GM19324 (cell line): ENCODE data around the gene MED13L.
A peak's percentile ranks its signal among the peaks of the same experiment; 100 is the strongest.

ENCODE experiments used
- ATAC-seq: cut with Tn5 transposase; IDR thresholded peaks from one replicate; pipeline ENCODE4 v1.9.1; 2021; ENCODE audit warnings: mild to moderate bottlenecking, moderate library complexity; ENCODE audit not compliant: unreplicated experiment, low FRiP score

The MED13L gene

GRCh38 chr12:115936997-115937916 is 340.2 kb downstream of the MED13L start:
- no peak for ATAC-seq

DNA sequence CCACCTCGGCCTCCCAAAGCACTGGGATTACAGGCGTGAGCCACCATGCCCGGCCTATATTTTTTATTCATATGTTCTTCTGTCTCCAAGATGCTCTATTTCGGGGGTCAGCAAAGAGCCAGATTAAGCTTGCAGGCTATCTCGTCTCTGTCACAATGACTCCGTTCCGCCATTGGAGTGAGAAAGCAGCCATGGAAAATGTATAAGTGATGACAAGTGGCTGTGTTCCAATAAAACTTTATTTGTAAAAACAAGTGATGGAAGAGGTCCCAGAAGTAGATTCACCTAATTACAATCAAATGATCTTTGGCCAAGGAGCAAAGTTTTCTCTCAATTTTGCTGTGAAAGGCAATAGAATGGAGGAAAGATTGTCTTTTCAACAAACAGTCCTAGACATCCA is 342.6 kb downstream of the MED13L start:
- no peak for ATAC-seq

DNA sequence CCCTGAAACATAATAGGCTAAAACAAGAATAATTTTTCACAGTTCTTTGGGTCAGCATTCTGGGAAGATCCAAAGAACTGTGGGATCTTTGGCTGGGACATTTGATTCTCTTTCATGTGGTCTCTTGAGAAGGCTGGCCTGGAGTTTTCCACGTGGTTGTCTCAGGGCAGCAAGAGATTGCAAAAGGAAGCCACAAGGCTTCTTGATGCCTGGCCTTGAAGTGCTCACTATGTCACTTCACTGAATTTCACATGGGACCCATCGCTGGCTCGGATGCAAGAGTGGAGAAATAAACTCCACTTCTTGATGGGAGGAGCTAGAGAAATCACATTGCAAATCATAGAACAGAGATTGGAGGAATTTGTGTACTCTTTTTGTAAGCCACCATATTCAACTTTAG is 343.4 kb downstream of the MED13L start:
- ATAC-seq = no peak

DNA sequence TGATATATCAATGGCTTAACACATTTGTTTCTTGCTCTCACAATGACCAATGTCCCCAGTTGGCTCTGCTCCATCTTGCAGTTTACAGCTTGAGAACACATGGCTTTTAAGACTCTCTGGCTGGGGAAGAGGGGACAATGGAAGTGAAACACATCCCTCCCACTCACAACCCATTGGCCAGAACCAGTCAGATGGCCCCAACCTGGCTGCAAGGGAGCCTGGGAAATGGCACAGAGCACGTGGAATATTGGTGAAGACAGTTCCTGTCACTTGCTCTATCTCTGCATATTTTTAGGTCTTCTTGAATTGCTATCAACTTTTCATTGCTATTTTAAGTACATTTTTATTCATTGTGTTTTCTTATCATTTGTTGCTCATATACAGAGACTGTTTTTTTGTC is 345.4 kb downstream of the MED13L start:
- no peak for ATAC-seq

DNA sequence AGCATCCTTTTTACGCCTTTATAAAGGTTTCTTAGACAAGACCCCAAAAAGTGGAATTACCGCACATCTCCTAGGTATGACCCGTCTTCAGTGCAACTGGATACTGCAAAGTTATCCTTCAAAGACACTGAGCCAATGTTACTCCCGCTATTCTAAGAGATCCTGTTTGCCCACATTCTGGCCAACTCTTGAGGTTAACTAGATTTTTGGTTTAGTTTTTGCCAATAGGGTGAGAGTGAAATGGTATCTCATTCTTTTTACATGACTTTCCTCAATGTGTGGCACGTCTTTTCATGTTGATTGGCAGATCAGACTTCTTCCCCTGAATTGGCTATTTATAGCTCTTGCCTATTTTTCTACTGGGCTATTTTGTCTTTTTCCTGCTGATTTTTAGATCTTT is 347.2 kb downstream of the MED13L start:
- no peak for ATAC-seq

DNA sequence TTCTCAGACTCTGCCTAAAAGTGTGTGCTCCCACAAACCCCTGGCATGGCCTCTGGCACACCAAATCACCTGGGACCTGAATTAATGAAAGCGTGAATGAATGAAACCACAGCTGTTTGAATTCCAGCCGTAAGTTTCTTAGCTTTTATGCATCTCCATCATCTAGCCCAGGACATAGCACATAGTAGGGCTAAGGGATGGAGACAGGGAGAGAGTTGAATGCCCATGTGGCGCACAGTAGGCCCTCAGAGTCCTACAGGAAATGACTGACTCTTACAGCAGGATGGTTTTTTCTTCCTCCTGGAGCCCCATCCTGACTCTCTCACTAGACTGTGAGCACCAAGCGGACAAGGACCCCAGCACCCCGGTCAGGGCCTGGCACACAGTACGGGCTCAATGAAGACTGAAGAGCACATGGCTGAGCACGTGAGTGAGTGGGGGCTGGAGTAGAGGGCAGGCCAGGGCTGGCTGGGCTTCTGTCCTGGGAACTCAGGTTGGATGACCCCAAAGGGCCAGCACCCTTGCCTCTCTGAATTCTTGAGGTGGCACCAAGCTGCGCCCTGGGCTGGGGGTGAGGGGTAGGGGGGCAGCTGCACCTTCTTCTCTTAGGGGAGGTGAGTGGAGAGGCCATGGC is 351.3 kb downstream of the MED13L start:
- no peak for ATAC-seq

DNA sequence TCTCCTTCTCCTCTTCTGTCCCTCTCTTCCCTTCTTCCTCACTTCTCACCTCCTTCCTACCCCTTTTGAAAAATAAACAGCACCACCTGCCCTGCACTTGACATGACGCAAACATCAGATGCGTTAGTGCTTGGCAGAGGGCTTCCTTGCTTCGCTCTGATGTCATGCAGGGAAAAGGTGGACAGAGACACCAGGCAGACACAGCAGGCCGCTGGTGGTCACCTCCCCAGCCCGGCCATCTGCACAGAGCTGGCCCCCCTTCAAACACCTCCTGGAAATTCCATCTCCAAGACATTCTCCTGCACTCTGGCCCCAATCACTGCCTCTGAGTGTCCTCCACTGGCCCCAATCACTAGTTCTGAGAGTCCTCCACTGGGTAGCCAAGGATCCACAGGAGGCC is 353.6 kb downstream of the MED13L start:
- no peak for ATAC-seq

- ATAC-seq = no peak
Measured at GRCh38 chr12:115922952-115923564, 354.4 kb downstream of the MED13L start.

DNA sequence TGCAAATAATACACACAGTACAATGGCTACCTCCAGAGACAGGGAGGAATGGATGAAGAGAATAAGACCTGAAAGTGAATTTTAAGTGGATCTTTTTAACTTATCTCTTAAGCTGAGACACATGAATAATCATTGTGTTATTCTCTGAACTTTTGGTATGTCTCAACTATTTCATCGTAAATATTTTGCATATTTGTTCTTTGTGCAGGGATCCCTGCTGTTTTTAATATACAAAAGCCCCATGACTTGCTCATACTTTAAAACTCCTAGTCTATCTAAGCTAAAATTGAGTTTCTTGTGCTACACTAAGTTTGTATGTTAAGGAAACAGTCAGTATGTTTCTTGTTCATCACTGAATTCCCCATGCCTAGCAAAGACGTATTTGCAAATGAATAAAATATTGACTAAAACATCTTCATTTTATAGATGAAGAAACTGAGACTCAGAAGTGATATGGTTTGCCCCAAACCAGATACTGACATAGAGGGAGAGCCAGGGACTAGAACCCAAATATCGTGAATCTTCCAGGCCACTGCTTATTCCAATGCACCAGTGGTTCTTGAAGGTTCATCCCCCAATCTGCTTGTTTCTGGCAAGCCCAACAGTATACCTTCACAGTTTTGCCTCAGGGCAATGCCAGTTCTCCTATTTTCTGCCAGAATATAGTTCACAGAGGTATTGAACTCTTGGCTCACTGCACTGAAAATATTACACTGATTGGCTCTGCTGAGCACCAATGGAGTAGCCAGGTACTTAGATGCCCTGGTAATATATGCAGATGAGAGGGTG is 356.9 kb downstream of the MED13L start:
- ATAC-seq = no peak

DNA sequence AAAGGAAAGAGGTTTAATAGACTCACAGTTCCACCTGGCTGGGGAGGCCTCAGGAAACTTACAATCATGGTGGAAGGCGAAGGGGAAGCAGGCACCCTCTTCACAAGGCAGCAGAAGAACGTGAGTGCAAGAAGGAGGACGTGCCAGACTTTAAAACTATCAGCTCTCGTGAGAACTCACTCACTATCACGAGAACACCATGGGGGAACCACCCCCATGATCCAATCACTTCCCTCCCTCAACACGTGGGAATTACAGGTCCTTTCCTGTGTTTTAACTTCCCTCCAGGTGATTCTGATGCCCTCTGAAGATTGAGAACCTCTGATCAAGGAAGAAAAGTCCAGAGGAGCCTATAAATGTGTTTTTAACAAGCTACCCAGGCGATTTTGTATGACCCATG is 358.7 kb downstream of the MED13L start:
- ATAC-seq = no peak

GRCh38 chr12:115916910-115917668 is 360.4 kb downstream of the MED13L start:
- ATAC-seq = peak; percentile 65

DNA sequence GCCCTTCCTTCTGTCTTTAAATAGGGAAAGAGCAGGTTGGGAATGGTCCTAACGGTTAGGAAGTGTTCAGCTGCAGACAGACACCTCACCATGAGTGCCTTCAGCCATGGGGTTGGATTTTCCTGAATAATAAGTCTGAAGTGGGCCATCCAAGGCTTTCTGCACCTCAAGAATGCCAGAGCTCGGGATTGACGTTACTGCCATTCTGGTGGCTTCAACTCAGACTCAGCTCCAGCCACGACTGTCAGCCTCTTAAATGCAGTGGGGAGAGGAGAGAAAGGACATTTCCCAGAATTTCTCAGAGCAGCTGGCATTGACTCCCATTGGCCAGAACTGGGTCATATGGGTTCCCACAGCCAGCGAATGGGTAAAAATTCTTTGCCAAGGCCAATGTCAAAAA is 363.4 kb downstream of the MED13L start:
- ATAC-seq = no peak

DNA sequence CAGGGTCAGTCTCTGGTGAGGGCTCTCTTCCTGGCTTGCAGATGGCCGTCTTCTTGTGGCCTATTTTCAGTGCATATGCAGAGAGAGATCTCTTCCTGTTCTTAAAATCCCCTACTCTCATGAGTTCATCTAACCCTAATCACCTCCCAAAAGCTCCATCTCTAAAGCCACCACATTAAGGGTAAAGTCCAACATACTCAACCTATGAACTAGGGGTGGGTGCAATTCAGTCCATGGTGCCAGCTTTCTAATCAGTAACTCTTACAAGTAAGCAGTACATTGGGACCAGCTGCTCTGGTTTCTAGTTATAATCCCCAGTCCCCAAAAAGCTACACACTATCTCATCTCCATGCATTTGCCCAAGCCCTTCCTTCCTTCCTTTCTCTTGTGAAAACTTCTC is 365.1 kb downstream of the MED13L start:
- ATAC-seq = no peak

GRCh38 chr12:115911360-115911759 is 366.1 kb downstream of the MED13L start:
- no peak for ATAC-seq

DNA sequence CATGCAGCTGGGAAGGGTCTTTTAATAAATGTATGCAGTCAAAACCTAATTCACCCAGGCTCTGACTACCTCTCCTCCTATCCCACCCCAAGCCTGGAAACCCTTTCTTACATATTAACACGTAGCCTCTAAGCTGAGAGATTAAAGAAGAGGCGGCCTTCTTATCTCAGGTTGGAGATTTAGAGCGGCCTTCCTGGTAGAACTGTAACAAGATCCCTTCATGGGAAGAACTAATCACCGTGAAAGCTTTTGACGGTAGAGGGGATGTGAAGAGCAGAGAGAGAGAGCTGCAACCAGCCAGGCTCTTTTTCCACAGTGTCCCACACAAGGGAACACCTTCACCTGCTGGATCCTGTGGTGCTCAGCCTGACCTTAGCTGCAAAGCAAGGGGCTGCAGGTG is 367.4 kb downstream of the MED13L start:
- no peak for ATAC-seq
